ENCODE measurements around the gene FOCAD.
"Not testable (repeated sequence)": the region's sequence is repeated elsewhere in the genome, so short reads cannot be mapped to it uniquely, and the experiment has no call there.

Gene FOCAD

DNA sequence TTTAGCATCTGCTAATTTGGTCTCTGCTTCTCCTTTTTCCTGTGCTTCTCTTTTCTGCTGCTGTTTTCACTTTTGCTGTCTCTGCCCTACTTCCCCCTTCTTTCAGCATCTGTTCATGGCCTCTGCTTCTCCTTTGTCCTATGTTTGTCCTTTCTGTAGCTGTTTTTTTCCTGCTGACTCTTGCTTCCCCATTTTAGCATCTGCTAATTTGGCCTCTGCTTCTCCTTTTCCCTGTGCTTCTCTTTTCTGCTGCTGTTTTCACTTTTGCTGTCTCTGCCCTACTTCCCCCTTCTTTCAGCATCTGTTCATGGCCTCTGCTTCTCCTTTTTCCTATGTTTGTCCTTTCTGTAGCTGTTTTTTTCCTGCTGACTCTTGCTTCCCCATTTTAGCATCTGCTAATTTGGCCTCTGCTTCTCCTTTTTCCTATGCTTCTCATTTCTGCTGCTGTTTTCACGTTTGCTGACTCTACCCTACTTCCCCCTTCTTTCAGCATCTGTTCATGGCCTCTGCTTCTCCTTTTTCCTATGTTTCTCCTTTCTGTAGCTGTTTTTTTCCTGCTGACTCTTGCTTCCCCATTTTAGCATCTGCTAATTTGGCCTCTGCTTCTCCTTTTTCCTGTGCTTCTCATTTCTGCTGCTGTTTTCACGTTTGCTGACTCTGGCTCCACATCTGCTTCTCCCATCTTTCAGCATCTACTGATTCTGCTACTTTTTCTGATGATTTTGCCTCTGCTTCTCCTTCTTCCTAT lies 290.3 kb downstream of the FOCAD start:
- not testable (repeated sequence) for DNase-seq

DNA sequence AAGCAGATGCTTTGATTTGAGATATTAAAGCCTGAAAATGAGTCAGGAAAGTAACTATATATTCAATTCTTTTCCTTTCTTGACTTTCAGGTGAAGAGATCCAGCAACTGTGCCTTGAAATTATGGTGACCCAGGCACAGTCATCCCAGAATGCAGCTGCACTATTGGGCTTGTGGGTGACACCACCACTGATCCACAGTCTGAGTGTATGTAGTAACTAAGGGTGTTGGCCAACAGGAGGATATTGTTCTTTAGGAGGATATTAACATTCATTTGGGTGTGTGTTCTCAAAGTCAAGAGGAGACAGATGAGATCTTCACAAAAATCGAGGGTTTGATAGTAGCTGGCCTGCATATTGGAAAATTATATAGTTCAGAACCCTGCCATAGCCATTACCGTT lies 294.2 kb downstream of the FOCAD start:
- DNase-seq = no peak

DNA sequence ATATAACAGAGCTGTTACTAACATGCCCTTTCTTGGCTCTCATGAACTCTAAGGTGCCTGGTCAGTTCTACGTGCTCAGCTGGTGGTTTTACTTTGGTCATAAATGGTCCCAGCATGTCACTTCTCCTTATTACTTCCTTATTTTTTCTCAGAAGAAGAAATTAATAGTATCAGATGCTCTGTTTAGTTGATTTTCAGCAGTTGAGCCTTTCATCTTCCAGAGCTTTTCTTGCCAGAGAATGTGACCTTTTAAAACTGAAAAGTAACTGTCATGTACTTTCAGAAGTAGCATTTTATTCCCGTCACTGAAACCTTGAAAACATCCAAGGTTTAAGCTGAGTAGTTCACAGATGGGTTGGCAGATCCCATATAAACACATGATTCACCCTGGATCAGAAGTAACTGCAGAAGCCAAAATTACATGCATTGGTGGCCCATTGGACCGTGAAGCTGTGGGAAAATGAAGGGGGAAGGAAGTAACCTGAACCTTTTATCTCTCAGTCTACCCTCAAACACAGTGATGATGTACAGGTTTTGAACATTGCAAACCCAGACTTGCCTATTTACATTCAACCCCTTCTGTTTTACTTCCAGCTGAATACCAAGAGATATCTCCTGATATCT lies 296.9 kb downstream of the FOCAD start:
- DNase-seq = no peak

DNA sequence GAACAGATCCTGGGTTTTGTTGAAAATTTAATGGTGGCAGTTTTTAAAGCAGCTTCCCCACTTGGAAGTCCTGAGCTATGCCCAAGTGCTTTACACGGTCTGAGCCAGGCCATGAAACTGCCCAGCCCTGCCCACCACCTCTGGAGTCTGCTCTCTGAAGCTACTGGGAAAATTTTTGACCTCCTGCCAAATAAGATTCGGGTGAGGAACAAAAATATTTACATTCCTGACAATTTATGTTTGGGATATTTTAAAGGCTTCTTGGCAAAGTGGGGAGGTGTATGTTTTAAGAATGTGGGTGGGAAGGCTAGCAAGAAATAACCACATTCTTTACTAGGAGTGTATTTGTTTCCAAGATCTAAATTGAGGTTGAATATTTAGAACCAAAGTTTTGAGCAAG lies 297.4 kb downstream of the FOCAD start:
- no peak for DNase-seq

DNA sequence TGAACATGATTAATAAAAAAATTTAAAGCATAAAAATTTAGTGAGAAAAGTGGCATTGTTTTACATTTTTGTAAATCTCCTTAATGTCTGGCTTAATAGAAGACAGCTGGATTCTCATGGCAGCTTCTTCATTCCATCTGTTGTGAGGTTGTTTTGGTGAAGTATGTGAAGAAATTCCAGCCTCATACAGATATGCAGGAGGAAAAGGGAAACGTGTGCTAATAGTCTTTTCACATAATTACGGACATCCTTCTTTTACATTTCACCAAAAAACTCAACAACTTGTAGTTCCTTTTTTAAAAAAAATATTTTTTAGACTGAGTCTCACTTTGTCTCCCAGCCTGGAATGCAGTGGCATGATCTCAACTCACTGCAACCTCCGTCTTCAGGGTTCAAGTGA lies 300.4 kb downstream of the FOCAD start:
- no peak for DNase-seq

DNA sequence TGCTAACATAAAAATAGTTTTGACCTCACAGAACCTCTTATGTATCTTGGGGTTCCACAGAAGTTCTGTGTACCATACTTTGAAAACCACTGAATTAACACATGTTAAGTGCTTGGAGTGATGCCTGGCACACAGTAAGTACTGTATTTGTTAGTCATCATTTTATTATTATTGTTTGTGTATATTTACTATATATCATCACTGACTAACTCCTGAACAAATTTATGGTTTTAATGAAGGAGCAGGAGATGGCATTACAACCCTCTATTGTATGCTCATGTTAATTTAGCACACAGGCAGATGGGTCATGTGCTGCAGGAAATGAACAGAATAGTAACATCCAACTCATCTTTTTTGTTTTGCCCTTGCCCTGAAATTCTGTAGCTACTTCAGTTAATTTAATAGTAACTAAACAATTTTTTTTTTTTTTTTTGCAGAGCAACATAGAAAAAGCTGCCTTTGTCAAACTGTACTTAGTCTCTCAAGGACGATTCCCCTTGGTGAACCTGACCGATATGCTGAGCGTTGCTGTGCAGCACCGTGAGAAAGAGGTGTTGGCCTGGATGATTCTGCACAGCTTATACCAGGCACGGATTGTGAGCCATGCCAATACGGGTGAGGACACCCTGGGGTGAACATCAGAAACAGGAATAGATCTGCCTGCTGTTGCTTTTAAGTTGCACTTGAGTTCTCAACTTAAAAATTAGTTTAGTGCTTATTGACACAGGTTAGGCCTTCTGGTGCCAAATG lies 302.0 kb downstream of the FOCAD start:
- DNase-seq = no peak

DNA sequence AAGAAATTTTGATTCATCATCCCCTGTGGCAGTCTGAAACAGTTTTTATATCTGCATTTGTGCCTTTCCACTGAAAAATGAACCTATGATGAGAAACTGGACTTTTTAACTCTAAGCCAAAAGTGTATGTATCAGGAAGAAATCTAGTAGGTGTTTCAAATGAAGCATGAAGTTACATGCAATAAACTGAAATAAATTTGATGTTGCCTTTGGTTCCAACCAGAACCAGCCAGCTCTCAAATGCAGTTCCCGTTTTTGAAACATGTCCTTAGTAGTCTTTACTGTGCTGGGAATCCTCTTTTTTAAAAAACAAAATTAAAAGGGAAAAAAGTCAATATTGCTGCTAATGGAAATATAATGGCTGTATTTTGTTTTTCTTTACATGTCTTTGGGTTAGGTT lies 303.5 kb downstream of the FOCAD start:
- no peak for DNase-seq

DNA sequence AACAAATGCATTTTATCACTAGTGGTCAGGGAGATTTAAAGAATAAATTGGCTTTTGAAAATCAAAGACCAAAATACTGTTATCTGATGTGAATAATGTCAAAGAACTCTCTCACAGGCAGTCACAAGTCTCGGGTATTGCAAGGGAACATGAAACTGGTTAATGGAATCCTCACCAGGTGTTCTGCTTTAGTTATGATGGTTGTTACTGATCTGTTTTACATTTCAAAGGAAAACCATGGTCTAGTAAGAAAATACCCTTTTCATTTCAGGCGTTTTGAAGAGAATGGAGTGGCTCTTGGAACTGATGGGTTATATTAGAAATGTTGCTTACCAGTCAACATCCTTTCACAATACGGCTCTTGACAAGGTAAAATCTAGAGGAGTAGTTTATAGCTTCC lies 304.0 kb downstream of the FOCAD start:
- DNase-seq = no peak

DNA sequence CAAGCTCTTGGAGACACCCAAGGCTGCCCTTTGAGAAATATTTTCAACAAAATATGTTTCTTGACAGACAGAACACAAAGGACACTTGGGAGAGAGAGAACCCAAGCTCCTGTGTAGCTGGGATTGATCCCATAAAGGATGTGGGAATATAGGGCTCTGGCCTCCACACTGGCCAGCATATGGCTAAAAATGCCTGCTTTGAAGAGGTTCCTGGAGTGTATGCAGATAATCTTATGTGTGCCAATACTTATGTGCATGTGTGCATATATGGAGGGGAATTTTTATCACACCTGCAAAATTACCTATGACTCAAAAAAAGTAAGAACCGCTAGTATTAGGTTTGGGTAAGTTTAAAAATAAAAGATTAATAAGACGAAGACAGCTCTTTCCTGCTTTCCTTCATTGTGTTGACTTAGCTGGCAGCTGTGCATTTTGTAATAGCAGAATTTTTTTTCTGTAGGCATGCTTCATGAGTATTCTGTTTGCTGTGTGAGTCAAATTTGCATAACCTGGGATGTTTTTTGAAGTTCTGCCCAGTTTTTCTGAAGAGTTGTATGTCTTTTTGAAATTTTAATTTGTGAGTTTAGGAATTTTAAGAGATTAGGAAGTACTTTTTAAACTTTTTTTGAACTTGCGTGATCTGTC lies 304.7 kb downstream of the FOCAD start:
- DNase-seq = no peak

DNA sequence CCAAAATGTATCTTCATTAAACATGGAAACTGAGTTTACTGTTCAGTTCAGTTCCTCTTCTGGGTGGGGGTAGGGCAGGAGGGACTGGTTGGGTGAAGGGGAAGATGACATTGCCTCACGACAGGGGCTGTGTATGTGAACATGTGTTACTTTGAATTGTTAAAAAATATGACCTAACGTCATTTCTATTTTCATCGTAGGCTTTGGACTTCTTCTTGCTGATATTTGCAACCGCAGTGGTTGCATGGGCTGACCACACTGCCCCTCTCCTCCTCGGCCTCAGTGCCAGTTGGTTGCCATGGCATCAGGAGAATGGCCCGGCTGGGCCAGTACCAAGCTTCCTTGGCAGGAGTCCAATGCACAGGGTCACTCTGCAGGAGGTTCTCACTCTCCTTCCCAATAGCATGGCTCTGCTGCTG lies 305.9 kb downstream of the FOCAD start:
- no peak for DNase-seq

DNA sequence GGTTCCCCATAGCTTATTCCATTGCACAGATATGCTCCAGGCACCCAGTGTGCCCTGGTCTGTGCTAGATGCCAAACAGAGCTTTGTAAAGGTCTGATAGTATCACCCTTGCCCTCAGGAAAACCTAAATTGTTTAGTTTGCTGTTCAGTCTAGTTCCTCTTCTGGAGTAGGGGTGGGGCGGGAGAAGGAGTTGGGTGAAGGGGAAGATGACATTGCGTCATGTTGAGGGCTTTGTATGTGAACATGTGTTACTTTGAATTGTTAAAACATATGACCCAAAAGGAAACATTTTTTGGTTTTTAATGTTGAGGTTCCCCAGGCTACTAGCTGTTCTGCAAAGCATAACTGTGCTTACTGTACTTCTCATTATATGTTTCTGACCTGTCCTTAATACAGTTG lies 306.8 kb downstream of the FOCAD start:
- no peak for DNase-seq

DNA sequence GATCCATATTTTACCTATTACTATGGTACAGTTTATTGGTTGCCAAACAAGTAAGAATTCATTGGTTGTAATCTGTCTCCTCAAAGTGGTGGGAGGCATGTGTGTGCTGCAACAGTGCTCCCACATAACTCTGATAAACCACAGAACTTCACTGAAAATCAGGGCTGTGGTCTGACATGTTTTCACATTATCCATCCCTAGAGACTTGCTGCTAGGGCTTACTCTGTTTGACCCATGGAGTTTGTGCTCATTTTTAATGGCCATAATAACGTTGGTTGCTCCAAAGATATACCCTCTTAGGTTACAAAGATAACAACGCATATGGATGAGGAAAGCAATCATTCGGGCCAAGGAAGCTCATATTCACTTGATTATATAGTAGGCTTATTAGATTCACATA lies 310.4 kb downstream of the FOCAD start:
- no peak for DNase-seq

DNA sequence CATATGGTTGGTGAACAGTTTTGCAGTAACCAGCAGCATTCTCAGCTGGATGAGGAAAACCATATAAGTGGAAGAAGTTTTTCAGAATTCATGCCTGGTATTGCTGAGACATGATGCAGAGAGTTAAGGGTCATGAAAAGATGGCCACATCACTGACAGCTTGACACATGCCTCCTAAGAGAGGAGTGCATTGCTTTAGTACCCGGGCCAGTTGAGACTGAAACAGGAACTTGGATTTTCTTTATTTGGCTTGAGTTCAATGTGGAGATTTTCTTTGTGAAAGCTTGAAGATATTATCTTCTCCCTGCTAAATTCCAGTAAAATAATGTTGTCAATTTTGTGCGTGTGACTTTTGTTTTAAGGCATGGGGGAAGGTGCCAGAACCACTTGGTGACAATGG lies 311.6 kb downstream of the FOCAD start:
- DNase-seq = no peak

DNA sequence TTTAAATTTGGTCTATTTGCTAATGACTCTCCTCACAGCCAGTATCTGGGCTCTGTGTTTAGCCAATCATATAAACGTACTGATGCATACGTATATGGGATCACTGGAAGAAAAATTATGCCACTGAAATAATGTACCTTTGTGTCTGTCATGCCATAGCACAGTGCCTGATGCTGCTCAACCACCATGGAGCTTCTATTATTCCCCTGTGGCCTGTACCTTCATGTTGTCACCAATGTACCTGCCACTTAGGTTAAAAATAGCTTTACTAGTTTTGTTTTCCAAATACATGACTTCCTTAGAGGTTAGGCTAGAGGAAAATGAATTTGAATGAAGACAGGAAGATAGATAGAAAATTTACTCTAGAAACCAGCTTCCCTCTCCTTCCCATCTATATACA lies 312.8 kb downstream of the FOCAD start:
- no peak for DNase-seq

DNA sequence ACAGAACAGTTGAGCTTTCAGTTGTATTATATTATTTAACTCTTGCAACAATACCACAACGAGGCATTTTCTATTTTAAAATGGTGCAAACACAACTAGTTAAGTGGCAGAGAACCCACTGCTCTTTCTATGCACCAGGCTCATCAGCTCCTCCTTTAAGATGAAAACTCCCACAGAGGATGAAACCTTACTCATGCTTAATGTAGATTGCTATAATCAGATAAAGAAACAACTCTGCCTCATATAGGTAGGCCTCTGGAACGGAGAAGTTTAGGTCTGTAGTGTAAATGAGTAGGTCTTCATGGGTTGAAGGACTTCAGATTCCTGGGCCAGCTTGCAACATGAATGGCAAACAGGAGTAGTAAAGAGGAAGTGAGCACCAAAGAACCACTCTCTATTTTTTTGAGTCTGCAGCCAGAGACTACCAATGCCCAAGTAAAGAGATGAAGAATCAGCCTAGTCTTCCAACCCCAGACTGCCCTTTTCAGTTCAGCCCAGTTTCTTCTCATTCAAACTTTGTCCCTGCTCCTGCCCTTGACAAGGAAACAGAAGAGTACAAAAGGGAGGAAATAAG lies 313.5 kb downstream of the FOCAD start:
- no peak for DNase-seq

DNA sequence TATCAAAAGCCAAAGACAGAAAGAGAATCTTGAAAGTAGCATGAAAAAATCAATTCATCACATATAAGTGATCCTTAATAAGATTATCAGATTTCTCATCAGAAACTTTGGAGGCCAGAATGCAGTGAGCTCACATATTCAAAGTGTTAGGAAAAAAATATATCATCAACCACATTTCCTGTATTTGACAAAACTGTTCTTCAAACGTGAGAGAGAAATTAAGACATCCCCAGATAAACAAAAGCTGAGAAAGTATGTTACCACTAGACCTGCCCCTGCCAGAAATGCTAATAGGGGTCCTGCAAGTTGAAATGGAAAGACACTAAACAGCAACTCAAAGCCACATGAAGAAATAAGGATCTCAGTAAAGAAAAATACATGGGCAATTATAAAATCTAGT lies 317.5 kb downstream of the FOCAD start:
- no peak for DNase-seq

DNA sequence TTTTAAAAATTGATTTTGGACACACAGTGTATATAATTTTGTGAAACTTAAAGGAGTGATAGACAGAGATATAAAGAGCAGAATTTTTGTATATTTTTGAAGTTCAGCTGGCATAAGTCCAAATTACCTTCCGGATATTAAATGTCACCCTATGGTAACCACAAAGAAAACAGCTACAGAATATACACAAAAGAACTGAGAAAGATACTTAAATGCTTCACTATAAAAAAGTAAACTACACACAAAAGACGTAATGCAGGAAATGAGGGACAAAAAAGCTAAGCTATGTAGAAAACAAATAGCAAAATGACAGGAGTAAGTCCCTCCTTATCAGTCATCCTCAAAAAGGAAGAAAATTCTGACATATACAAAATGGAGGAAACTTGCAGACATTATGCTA lies 318.0 kb downstream of the FOCAD start:
- DNase-seq = no peak

DNA sequence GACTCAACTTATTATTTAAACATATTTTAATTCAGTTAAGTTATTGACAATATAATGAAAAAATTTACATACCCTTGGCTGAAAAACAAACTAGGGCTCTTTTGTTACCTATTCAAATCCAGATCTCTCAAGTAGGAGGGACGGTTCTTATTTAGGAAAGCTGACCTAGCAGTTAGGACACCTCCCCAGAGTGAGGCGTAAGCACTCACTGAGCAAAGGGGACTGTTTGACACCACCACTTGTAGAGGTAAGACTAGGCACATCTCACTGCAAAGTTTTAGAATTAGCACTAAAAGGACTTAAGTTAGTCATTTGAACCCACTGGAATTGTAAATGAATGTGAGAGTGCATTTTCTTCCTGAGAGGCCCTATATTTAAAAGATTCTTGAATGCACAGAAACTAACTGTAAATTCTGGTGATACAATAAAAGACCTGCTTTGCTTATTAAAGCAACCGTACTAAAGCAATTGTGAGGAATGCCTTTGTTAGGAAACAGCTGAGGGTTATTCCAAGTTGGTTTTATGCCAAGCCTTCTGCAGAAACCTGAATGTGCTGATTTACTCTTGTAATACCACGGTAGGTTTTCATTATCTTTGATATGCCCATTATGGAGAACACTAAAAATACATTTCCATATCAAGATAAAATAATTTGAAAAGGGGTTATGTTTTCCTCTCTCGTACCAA lies 331.2 kb downstream of the FOCAD start:
- DNase-seq = no peak

DNA sequence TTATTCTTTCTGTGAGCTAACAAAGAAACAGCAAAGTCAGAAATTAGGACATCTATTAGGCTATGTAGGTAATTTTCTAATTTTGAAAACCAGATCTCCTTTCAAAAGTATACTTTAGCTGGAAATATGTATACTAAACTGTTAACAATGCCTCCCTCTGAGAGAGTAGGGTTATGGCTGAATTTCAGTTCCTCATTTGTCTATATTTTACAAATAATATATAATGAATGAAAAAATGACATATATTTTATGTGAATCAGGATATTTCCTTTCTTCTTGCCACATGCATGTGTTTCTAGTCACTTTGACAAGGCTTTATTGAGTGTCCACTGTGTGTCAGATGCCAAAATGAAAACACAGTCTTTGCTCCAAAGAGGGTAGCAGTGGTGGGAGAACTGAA lies 331.9 kb downstream of the FOCAD start:
- DNase-seq = no peak

DNA sequence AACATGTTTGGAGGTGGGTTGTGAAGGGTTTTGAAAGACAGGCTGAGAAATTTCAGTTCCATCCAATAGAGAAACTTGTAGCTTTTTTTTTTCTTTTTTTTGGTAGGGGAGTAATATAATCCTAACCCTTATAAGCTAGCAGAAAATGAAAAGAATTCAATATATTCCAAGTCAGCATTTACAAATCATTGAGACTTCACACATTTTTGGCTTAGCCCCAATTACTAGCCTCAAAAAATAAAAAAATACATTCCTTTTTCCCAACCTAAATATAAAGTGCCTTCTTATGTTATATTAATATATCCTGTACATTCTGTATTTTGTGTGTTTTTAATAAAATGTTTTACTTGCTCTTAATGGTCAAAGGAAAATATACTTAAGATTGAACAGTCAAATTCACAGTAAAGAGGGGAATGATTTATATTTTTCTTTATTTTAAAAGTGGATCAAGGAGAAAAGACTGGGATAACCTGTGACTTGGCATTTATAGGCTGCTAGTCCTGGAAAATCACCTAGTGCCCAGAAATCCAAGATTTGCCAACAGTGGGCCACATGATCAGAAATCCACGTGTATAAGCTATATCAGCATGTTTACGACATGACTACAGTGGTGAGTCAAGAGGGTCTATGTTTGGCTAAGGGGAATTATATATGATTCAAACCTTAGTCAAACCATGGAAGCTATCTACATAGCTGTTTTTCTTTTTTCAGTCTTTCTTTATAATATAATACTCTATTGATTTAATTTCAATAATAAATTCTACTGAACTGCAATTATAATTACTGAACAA lies 332.8 kb downstream of the FOCAD start:
- no peak for DNase-seq

DNA sequence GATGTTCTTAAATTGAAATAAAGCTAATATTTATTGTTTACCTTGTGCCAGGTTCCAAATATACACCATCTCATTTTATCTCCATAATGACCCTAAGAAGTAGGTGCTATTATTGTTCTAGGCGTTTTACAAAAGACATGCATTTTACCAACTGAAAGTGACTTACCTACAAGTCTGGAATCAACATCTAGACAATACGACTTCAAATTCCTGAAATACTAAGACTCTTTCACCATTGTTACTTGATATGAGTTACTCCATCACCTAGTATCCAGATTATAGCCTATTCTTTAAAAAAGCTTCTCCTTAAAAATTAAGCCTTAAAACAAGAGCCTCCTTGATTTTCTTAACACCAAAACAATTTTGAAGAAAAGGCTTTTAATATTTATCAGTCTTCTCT lies 334.1 kb downstream of the FOCAD start:
- no peak for DNase-seq

DNA sequence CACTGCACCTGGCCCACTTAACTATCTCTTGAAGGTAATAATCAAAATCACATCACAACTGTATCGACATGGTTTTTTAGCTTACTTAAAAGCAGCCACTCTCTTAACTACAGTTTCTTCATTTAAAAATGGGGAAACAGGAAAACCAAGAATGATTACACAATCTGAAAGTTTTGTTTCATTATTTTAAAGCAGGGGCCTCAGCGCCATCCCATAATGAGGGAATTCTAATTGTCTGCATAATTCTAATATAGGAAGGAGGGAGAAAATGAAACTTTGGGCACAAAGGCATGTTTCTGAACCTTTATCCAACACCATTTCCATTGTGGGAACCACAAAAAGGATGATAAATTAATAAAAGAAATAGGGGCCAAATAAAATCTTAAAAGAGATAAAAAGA lies 339.8 kb downstream of the FOCAD start:
- no peak for DNase-seq
